Keratinocyte (primary cell): ENCODE data around the gene FBXL12. TPM values are rescaled to one million over a fixed set of nuclear protein-coding genes. Genes with fewer than 3 reads are reported as not detected.

Experiments
- DNase-seq: peaks from one replicate; pipeline ENCODE4 v3.0.0-alpha.2; 2011; ENCODE audit warnings: low read depth, missing footprints, low spot score
- FAIRE-seq: peaks from 2 replicates; lab custom pipeline; 2011; peaks lifted over from hg19 to GRCh38; lab: Jason Lieb, UNC
- H2AFZ ChIP-seq: 2 replicates; pipeline ENCODE4 v1.6.0; 2012; ENCODE audit warnings: low read length, control low read depth, inconsistent platforms; ENCODE audit not compliant: control insufficient read depth
- H3K27ac ChIP-seq: 2 replicates; pipeline ENCODE4 v1.5.1; 2011; ENCODE audit warnings: low read length; ENCODE audit not compliant: control insufficient read depth, insufficient read depth
- H3K27me3 ChIP-seq: 3 replicates; pipeline ENCODE4 v1.6.0; 2011; ENCODE audit warnings: low read length; ENCODE audit not compliant: control insufficient read depth, insufficient read depth; ENCODE audit errors: extremely low read depth
- H3K36me3 ChIP-seq, 2 experiments: 2 replicates in 1 of 2; 3 replicates in 1 of 2; pipeline ENCODE4 v1.5.1; 2011; ENCODE audit warnings: low read length in 2 of 2, mild to moderate bottlenecking in 1 of 2; ENCODE audit not compliant: control insufficient read depth in 2 of 2, insufficient read depth in 2 of 2; ENCODE audit errors: extremely low read depth in 1 of 2
- H3K4me1 ChIP-seq: 3 replicates; pipeline ENCODE4 v1.5.1; 2011; ENCODE audit warnings: low read length; ENCODE audit not compliant: control insufficient read depth, insufficient read depth; ENCODE audit errors: extremely low read depth
- H3K4me2 ChIP-seq: 3 replicates; pipeline ENCODE4 v1.6.0; 2011; ENCODE audit warnings: low read depth, low read length; ENCODE audit not compliant: control insufficient read depth, insufficient read depth; ENCODE audit errors: extremely low read depth
- H3K4me3 ChIP-seq, 3 experiments: fragments of 200-600 bp in 1 of 3; sonication (generic) in 1 of 3; 2 replicates in 2 of 3; 3 replicates in 1 of 3; pipeline ENCODE4 v1.5.1; 2011 to 2016; ENCODE audit warnings: low read length in 3 of 3, mild to moderate bottlenecking in 3 of 3, control low read depth in 2 of 3, inconsistent platforms in 1 of 3, low read depth in 1 of 3, mixed read lengths in 1 of 3, mixed run types in 1 of 3, moderate library complexity in 1 of 3; ENCODE audit not compliant: control insufficient read depth in 2 of 3, insufficient read depth in 2 of 3; ENCODE audit errors: extremely low read depth in 1 of 3
- H3K79me2 ChIP-seq: 2 replicates; pipeline ENCODE4 v1.6.0; 2012; ENCODE audit warnings: low read length; ENCODE audit not compliant: control insufficient read depth, insufficient read depth
- H3K9ac ChIP-seq: 3 replicates; pipeline ENCODE4 v1.6.0; 2011; ENCODE audit warnings: low read length; ENCODE audit not compliant: control insufficient read depth, insufficient read depth; ENCODE audit errors: extremely low read depth
- H3K9me1 ChIP-seq: 3 replicates; pipeline ENCODE4 v1.6.0; 2011; ENCODE audit warnings: low read length; ENCODE audit not compliant: control insufficient read depth, insufficient read depth; ENCODE audit errors: extremely low read depth
- H3K9me3 ChIP-seq: 2 replicates; pipeline ENCODE4 v1.5.1; 2012; ENCODE audit warnings: low read depth, low read length; ENCODE audit not compliant: control insufficient read depth
- H4K20me1 ChIP-seq: 3 replicates; pipeline ENCODE4 v1.6.0; 2011; ENCODE audit warnings: low read length; ENCODE audit not compliant: control insufficient read depth, insufficient read depth; ENCODE audit errors: extremely low read depth
- CTCF ChIP-seq, 3 experiments: IDR thresholded peaks in 1 of 3; conservative IDR thresholded peaks in 1 of 3; optimal IDR thresholded peaks in 1 of 3; 2 replicates in 2 of 3; 3 replicates in 1 of 3; pipeline versions ENCODE3 to v1.5.1; 2011; ENCODE audit warnings: low read length in 3 of 3, mild to moderate bottlenecking in 3 of 3, moderate library complexity in 2 of 3, control low read depth in 1 of 3, inconsistent platforms in 1 of 3; ENCODE audit not compliant: insufficient read depth in 2 of 3; ENCODE audit errors: extremely low read depth in 1 of 3
- EZH2 ChIP-seq: IDR thresholded peaks from one replicate; pipeline ENCODE4 v1.6.1; 2012; ENCODE audit warnings: inconsistent platforms, mild to moderate bottlenecking, low read length, moderate library complexity
- dilution Hi-C: fragments of 300-500 bp; cut with MboI; formaldehyde crosslinking; loops from one replicate; pipeline ENCODE4 v1.7.0; 2020; ENCODE audit warnings: low sequenced_read_pairs; ENCODE audit not compliant: extremely low pct_ligation_motif_present
- polyA plus RNA-seq, 5 experiments: library from polyadenylated mRNA; depleted of rRNA in 3 of 5; stranded (reverse) in 3 of 5; stranded (forward) in 1 of 5; unstranded in 1 of 5; fragments of >200 nt; gene quantifications; 1 replicate in 1 of 5; 2 replicates in 3 of 5; 3 replicates in 1 of 5; pipeline versions ENCODE4 v1.2.1 to v1.2.3, GENCODE V29; 2011 to 2012; ENCODE audit warnings: missing spikeins in 2 of 5, low read depth in 1 of 5, low replicate concordance in 1 of 5

Gene FBXL12
- polyA plus RNA-seq, 1 donor (not counting 4 experiments of a cell fraction or from before 2014, with no cell fraction given) = 12.6 TPM

DNA sequence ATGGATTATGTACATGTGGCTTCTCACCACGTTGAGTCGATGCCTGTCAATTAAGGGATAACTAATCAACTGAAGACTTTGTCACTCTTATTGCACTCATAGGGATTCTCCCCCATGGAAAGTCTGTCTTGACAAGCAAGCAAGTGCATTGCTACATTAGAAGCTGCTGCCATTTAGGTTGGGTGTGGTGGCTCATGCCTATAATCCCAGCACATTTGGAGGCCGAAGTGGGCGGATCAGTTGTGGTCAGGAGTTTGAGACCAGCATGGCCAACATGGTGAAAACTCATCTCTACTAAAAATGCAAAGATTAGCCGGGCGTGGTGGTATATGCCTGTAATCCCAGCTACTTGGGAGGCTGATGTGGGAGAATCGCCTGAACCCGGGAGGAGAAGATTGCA is 32.1 kb downstream of the FBXL12 start:
- no peak for TF ChIP-seq CTCF (optimal IDR thresholded peaks at IDR 0.05 in 1 of 3, IDR thresholded peaks at IDR 0.05 in 1 of 3, conservative IDR thresholded peaks at IDR 0.05 in 1 of 3; ENCODE audit: extremely low read depth in 1 of 3, insufficient read depth in 2 of 3, low read length in 3 of 3)
- no peak for TF ChIP-seq EZH2
- no peak overlapping the region for H3K4me3 ChIP-seq

GRCh38 chr19:9786342-9786741 is 32.5 kb downstream of the FBXL12 start:
- DNase-seq (no peak), FAIRE-seq (no peak)
- H3K4me2 ChIP-seq = peak overlapping the region; percentile 81
- peak overlapping the region; percentile 79 for H2AFZ ChIP-seq
- H3K79me2 ChIP-seq = no peaks in the 10 kb centered on the region
- H3K27me3 ChIP-seq = no peaks in the 10 kb centered on the region
- H3K4me3 ChIP-seq = peak overlapping the region; percentile 64 to 79 (median 75)
- peak overlapping the region; percentile 77 for H3K9ac ChIP-seq
- H3K9me3 ChIP-seq = no peaks in the 10 kb centered on the region
- no peak for TF ChIP-seq EZH2
- no peak for TF ChIP-seq CTCF (optimal IDR thresholded peaks at IDR 0.05 in 1 of 3, IDR thresholded peaks at IDR 0.05 in 1 of 3, conservative IDR thresholded peaks at IDR 0.05 in 1 of 3; ENCODE audit: extremely low read depth in 1 of 3, insufficient read depth in 2 of 3, low read length in 3 of 3)
- dilution Hi-C loops = no loop called here
- H3K36me3 ChIP-seq = no peaks in the 10 kb centered on the region
- no peaks in the 10 kb centered on the region for H4K20me1 ChIP-seq
- peaks cover 2% of the 10 kb centered on the region for H3K4me1 ChIP-seq
- H3K9me1 ChIP-seq = no peaks in the 10 kb centered on the region
- H3K27ac ChIP-seq = peak overlapping the region; percentile 71

More for the DNA sequence above, 32.1 kb downstream of the FBXL12 start:
- Histone ChIP-seq H3K9ac (no peak overlapping the region), H3K9me1 (no peaks in the 10 kb centered on the region), H3K27me3 (no peaks in the 10 kb centered on the region), H3K9me3 (no peaks in the 10 kb centered on the region), H3K36me3 (no peaks in the 10 kb centered on the region), H3K79me2 (no peaks in the 10 kb centered on the region), H3K27ac (no peak overlapping the region), H4K20me1 (no peaks in the 10 kb centered on the region), H3K4me1 (peaks cover 2% of the 10 kb centered on the region), H3K4me2 (no peak overlapping the region), H2AFZ (no peak overlapping the region)
- DNase-seq (no peak), FAIRE-seq (no peak)
- dilution Hi-C loops = no loop called here
